ENCODE data around the gene TERT.
A peak's percentile ranks its signal among the peaks of the same experiment; 100 is the strongest.
"Not testable (repeated sequence)": the region's sequence is repeated elsewhere in the genome, so short reads cannot be mapped to it uniquely, and the experiment has no call there.

Gene TERT

GRCh38 chr5:1294835-1295649 lies at the start of gene TERT:
TERT (minus strand) TSS chr5:1295068; CDS start chr5:1294989, 79 bp downstream.
- DNase-seq = peak; percentile 64

- peak; percentile 32 for DNase-seq
Measured at GRCh38 chr5:1343931-1344901, 49.3 kb upstream of the TERT start.

GRCh38 chr5:1343315-1343751 lies 48.5 kb upstream of the TERT start:
- DNase-seq = no peak

DNA sequence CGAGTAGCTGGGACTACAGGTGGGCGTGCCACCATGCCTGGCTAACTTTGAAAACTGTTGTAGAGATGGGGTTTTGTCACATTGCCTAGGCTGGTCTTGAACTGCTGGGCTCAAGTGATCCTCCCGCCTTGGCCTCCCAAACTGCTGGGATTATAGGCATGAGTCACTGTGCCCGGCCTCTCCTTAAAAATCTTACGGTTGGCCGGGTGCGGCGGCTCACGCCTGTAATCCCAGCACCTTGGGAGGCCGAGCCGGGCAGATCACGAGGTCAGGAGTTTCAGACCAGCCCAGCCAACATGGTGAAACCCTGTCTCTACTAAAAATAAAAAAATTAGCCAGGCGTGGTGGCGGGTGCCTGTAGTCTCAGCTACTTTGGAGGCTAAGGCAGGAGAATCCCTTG lies 47.8 kb upstream of the TERT start:
- DNase-seq = not testable (repeated sequence)

DNA sequence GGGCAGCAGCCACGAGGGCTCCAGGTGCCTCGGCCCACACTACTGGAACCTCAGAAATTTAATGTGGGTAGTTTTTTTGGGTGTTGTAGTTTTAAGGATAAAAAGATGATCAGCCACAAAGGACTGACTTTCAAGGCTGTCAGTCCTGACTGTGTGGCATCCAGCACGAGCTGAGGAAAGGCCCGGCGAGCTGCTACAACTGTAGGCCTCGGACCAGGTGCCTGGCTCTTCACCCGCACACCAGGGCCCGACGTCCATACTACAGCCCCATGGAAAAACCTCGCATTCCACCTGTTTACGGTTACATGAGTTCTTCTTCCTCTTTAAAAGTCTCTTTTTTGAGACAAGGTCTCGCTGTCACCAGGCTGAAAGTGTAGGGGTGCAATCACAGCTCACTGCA lies 47.4 kb upstream of the TERT start:
- DNase-seq = no peak

- no peak for DNase-seq
Measured at GRCh38 chr5:1341863-1342262, 47.0 kb upstream of the TERT start.

DNA sequence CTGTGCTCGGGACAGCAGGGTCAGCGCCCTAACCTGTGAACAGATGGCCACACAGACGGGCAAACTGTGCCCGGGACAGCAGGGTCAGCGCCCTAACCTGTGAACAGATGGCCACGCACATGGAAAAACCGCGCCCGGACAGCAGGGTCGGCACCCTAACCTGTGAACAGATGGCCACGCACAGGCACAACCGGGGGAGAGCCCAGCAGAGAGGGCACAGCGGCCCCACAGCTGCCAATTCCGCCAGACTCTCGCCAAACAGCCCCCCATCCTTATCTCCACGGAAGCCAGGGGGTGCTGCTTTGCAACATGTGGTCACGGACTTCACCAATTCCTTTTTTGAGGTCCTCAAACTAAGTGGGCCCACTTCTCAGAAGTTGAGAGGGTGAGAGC lies 44.9 kb upstream of the TERT start:
- DNase-seq = not testable (repeated sequence)

DNA sequence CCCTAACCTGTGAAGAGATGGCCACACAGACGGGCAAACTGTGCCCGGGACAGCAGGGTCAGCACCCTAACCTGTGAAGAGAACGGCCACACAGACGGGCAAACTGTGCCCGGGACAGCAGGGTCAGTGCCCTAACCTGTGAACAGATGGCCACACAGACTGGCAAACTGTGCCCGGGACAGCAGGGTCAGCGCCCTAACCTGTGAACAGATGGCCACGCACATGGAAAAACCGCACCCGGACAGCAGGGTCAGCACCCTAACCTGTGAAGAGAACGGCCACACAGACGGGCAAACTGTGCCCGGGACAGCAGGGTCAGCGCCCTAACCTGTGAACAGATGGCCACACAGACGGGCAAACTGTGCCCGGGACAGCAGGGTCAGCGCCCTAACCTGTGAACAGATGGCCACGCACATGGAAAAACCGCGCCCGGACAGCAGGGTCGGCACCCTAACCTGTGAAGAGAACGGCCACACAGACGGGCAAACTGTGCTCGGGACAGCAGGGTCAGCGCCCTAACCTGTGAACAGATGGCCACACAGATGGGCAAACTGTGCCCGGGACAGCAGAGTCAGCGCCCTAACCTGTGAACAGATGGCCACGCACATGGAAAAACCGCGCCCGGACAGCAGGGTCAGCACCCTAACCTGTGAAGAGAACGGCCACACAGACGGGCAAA lies 44.4 kb upstream of the TERT start:
- DNase-seq = not testable (repeated sequence)

- DNase-seq = no peak
Measured at GRCh38 chr5:1338506-1339070, 43.7 kb upstream of the TERT start.

- DNase-seq = no peak
Measured at GRCh38 chr5:1338196-1338490, 43.3 kb upstream of the TERT start.

DNA sequence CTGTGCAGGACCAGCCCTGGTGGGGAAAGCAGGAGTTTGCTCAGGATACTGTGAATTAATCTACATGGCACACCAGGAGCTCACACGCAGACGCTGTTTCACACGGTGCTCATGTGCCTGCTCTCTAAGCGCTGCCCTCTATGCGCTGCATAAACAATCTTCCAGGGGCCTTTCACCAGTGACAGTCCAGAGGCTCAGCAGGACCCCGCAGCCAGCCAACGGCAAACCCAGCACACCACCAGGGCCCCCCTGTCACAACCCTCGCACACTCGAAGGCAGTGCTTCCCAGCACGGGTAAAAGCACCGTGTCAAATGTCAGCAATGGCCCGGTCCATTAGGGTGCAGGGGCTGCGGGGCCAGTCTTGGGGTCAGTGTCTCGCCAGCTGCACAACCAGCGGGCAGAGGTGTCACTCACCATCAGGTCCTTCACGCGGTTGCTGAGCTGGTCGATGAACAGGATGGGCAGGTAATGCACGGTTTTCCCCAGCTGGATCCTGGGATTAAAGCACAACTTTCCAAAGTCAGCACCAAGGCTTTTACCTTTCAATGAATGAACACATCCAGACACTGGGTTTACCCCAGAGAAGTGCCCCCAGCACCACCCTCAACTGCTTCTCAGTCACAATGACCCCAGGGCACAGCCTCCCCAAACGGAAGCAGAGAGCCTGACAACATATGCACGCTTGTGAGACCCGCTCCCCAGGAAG lies 42.8 kb upstream of the TERT start:
- DNase-seq = no peak

DNA sequence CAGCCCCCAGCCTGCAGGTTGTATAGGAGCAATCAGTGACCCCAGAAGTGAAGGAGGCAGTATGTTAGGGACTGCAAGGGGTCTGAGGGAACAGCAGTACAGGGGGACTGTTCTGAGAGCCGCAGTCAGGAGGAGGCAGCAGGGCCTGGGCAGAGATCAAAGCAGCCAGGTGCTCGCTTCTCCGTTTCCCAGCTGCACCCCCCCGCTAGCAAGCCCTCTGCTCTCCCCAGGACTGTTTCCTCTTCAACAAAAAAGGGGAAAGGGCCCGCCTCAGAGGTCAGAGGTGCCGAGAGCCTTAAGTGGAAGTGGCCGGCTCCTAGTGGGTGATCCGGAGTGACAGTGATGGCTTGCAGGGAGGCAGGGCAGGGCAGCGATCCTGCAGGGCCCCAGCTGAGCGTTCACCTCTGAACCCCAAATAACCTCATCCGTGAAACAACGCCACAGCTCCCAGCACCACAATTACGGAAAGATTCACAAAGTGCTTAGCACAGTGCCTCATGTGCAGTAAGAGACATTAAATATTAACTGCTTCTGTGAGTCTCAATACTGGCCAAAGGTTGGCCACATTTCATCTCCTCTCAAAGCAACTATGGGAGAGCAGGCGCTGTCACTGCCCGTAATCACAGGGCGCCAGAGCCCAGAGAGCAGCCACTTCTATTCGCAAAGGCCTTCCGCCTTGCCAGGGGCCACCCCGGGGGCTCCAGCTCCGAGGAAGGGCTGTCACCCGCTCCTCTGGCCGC lies 42.1 kb upstream of the TERT start:
- no peak for DNase-seq

DNA sequence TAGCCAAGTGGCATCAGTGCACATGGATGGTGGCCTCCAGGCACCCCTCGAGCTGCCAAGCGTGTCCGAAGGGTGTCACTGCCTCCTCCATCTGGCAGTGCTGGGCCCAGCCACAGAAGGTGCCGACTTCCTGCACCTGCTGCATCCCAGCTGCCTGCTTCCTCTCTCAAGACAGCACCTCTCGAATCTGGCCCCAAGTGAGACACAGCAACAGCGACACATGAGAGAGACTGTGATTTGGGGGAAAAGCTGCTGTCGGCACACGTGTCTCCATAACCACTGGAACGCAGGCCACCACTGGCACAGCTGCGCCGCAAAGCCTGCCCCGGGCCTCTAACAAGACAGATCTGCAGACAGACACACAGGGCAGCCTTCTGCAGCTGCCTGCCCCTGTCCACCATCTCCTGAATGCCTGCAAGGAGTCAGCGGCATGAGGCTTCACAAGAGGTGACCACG lies 41.3 kb upstream of the TERT start:
- DNase-seq = no peak

DNA sequence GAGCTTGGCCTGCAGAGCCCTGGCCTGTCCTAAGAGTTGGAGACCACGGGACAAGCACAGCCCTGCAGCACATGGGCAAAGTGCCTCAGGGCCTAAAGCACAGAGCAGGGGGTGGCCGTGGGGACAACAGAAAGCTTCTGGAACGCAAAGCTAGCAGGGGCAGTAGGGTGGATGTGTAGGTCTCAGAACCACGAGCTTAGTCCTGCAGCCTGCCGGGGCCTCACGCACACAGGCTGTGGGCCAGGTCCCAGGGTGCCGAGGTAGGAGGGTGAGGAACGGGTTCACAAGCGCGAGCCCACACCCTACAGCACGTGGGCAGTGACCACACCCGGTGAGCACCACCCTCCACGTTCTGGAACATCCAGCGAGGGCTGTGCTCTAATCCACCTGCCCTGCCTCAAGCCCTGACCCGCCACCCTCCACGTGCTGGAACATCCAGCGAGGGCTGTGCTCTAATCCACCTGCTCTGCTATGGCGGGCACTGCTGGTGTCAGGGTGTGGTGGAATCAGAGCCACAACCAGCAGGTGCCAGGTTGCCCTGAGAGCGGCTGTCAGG lies 40.8 kb upstream of the TERT start:
- peak; percentile 48 for DNase-seq

DNA sequence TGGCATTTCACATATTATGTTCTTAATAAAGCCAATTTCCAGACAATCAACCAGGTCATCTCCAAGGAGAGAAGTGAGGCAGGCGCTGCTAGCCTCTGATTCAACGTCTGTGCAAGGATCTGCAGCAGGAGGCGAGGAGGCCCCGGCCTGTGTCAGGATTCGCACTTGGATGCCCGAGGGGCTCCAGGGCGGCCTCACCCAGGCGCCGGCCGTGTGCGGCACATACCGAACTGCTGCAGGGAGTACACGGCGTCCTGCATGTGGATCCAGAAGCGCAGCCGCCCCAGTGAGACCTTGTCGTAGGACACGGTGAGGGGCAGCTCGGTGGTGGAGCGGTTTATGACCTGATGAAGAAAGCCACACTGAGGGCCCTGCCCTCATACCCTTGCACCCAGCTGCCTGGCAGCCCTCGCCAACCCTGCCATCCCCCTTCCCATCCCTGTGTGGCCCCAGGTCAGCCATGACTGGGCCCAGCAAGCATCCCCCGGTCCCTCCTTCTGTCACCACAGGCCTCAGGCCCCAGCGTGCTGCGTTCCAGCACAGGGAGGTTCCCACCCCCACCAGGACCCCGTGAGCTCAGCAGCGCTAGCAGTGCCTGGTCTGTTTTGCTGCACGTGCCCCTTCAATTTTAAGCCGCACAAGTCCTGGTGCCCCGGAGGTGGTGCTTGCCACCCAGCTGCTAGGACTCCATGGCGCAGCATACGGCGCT lies 40.1 kb upstream of the TERT start:
- DNase-seq = no peak

- no peak for DNase-seq
Measured at GRCh38 chr5:1333986-1334385, 39.1 kb upstream of the TERT start.

DNA sequence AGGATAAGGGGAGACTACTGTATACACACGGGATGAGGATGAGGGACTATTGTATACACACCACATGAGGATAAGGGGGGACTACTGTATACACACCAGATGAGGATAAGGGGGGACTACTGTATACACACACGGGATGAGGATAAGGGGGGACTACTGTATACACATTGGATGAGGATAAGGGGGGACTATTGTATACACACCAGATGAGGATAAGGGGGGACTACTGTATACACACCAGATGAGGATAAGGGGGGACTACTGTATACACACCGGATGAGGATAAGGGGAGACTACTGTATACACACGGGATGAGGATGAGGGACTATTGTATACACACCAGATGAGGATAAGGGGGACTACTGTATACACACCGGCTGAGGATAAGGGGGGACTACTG lies 38.4 kb upstream of the TERT start:
- DNase-seq = peak; percentile 45

GRCh38 chr5:1332461-1333001 lies 37.7 kb upstream of the TERT start:
- peak; percentile 84 for DNase-seq

DNA sequence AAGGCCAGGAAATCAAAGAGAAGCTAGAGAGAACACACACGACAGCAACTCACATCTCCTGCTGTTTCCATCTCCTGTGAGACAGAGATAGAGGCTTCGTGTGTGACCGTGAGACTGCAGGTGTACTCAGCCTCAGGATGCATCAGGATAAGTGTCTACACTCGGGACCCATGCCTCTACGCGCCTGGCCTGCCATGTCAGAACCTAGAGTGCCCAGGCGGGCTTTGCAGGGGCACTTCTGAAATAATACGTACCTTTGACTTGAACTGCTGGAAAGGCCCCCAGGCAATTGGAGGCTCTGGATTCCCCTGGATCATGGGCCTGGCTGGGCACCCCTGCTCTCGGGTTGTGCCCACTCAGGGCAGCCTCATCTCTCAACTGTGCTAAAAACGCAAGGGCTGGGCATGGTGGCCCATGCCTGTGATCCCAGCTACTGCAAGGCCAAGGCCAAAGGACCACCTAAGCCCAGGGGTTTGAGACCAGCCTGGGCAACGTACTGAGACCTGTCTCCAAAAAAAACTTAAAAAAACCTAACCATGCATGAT lies 37.1 kb upstream of the TERT start:
- DNase-seq = no peak

All from hematopoietic multipotent progenitor cell treated with erythropoietin and hydrocortisone succinate and interleukin-3 and kit ligand, for 4 days (in vitro differentiated cells).